Spleen (tissue), 11 donors: Measurements from ENCODE around the gene PI4K2A. TPM values are rescaled to one million over a fixed set of nuclear protein-coding genes. Genes with fewer than 3 reads are reported as not detected.

Experiments
- DNase-seq: peaks from one replicate; pipeline ENCODE4 v3.0.0-alpha.2; 2020
- H3K27ac ChIP-seq, 8 donors: fragments of 200-600 bp; sonication (generic) in 7 of 8; 1 replicate in 4 of 8; 2 replicates in 4 of 8; pipeline versions ENCODE4 v1.5.0 to v1.8.0; 2016 to 2021; ENCODE audit warnings: inconsistent platforms in 4 of 8, mild to moderate bottlenecking in 4 of 8, moderate library complexity in 1 of 8
- H3K27me3 ChIP-seq, 7 donors: fragments of 200-600 bp; sonication (generic) in 6 of 7; replicated peaks in 1 of 7; 1 replicate in 4 of 7; 2 replicates in 3 of 7; pipeline versions ENCODE4 v1.5.0 to v1.8.0; 2016 to 2021; ENCODE audit warnings: inconsistent platforms in 3 of 7, mild to moderate bottlenecking in 1 of 7
- H3K36me3 ChIP-seq, 6 donors: fragments of 200-600 bp; sonication (generic) in 5 of 6; 1 replicate in 4 of 6; 2 replicates in 2 of 6; pipeline versions ENCODE4 v1.5.0 to v1.8.0; 2016 to 2021; ENCODE audit warnings: inconsistent platforms in 2 of 6
- H3K4me1 ChIP-seq, 6 donors: fragments of 200-600 bp; sonication (generic) in 5 of 6; 1 replicate in 3 of 6; 2 replicates in 3 of 6; pipeline versions ENCODE4 v1.5.0 to v1.8.0; 2016 to 2021; ENCODE audit warnings: inconsistent platforms in 3 of 6
- H3K4me3 ChIP-seq, 8 donors: fragments of 200-600 bp; sonication (generic) in 7 of 8; 1 replicate in 4 of 8; 2 replicates in 4 of 8; pipeline versions ENCODE4 v1.5.0 to v1.8.0; 2016 to 2021; ENCODE audit warnings: inconsistent platforms in 4 of 8, mild to moderate bottlenecking in 4 of 8, moderate library complexity in 2 of 8
- H3K9me3 ChIP-seq, 8 donors: fragments of 200-600 bp; sonication (generic) in 7 of 8; 1 replicate in 4 of 8; 2 replicates in 4 of 8; pipeline versions ENCODE4 v1.5.0 to v1.8.0; 2016 to 2021; ENCODE audit warnings: inconsistent platforms in 4 of 8
- CTCF ChIP-seq, 11 experiments: fragments of 200-600 bp in 7 of 11; fragments of 450-650 bp in 4 of 11; sonication (generic) in 4 of 11; IDR thresholded peaks in 8 of 11; conservative IDR thresholded peaks in 3 of 11; 1 replicate in 7 of 11; 2 replicates in 4 of 11; pipeline versions ENCODE4 v1.4.0 to v1.8.0; 2016 to 2021; ENCODE audit warnings: antibody characterized with exemption in 11 of 11, inconsistent platforms in 4 of 11, mild to moderate bottlenecking in 1 of 11
- POLR2A ChIP-seq, 3 donors: fragments of 450-650 bp; IDR thresholded peaks; one replicate each; pipeline ENCODE4 v1.5.1; 2017; ENCODE audit warnings: antibody characterized with exemption in 3 of 3, mild to moderate bottlenecking in 1 of 3
- POLR2AphosphoS5 ChIP-seq, 3 donors: sonication (generic); formaldehyde crosslinking; IDR thresholded peaks; one replicate each; pipeline ENCODE4 v1.5.1; 2017; ENCODE audit warnings: antibody characterized with exemption in 3 of 3
- WGBS, 5 donors: extraction: QIAGEN DNeasy Blood & Tissue Kit in 3 of 5; methylation state at CpG; one replicate each; pipeline versions ENCODE4 v1.1.5 to v1.1.7; 2013 to 2018; 5-methylcytosine and 5-hydroxymethylcytosine counted together
- intact Hi-C: fragments of 100-400 bp; cut with DNase I; formaldehyde crosslinking; loops from one replicate; pipeline ENCODE4 v1.15.0; 2023; ENCODE audit warnings: low total_unique reads
- polyA plus RNA-seq, 3 donors: library from polyadenylated mRNA; stranded (reverse); fragments of 200-250 nt; gene quantifications; one replicate each; pipeline ENCODE4 v1.2.1, GENCODE V29; 2013
- total RNA-seq, 7 donors: library from RNA; depleted of rRNA in 3 of 7; stranded (reverse); fragments of >200 nt in 3 of 7; fragmentation: NEBNext Ultra II Directional in 4 of 7; extraction: Animal tissue kit (Norgen Biotek cat#: 25700) in 4 of 7; gene quantifications; one replicate each; pipeline versions ENCODE4 v1.1.0 to v1.2.1, GENCODE V29; 2016 to 2021
- donor health status: healthy with polysubstance abuse.
- donor health status: DM: no; HTN: no; CAD: no; lungs with moderate emphysema.
- donor health status: DM: no; HTN: no; CAD: no.
- donor health status: Bipolar disorder and iron deficiency.
- donor health status: healthy.
- donor health status: DM: no; HTN: no; CAD: no.
- donor health status: DM: yes; HTN: yes; CAD: no.

The PI4K2A gene
- total and polyA plus RNA-seq, 10 donors: 7.1 to 28.7 (median 22.5) TPM

DNA sequence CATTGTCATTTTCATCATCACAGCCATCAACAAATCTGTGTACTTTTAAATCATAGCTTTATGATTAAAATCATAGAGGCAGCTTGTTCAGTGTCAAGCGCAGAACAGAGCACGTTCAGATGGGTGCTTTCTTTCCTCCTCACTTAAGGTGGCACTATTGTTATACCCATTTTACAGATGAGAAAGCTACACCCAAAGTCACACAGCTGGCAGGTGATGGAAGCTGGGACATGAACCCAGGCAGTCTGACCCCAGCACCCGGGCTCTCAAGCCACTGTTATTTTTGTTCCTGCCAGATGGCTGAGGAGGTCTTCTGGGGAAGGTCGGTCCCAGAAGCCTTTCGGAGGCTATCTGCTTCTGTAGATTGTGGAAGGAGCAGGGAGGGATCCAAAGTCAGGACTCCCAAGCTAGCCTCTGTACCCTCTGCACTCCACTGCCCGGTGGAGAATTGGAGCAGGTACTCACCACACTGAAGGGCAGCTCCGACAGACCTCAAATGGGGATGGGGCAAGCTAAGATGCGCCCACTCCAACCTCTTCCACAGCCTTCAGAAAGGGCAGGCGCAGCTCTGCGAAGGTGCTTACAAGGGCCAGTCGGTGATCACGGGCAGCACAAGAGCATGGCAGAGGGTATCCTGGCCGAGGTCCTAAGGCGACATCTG is 46.0 kb downstream of the PI4K2A start:
- 14 to 27% (median 19%) methylated on average over 8 to 14 of the region's 14 CpGs for WGBS, 5 donors

GRCh38 chr10:97686962-97687784 is 46.7 kb downstream of the PI4K2A start, which contains the start of gene AVPI1:
Gene AVPI1 (minus strand): TSS chr10:97687241. CDS start chr10:97679905, 7,336 bp downstream.
- no peaks in the 10 kb centered on the region for H3K36me3 ChIP-seq
- TF ChIP-seq CTCF (IDR thresholded peaks at IDR 0.05 in 8 of 11, conservative IDR thresholded peaks at IDR 0.05 in 3 of 11) (peak in 2 of 11 experiments; percentile 15 to 57), POLR2AphosphoS5 (IDR thresholded peaks at IDR 0.05) (peak; percentile 93 to 97 (median 96)), POLR2A (IDR thresholded peaks at IDR 0.05) (peak in 2 of 3 donors; percentile 75 to 82)
- DNase-seq: peak; percentile 99
- peak within 1 kb of the TSS; percentile 60 to 92 (median 68) for H3K4me3 ChIP-seq
- peaks cover 16 to 69% (median 56%) of the 10 kb centered on the region in 6 donors for H3K4me1 ChIP-seq
- WGBS, 5 donors: 0 to 1% (median 1%) methylated on average over 24 to 78 of the region's 78 CpGs
- no peaks in the 10 kb centered on the region for H3K27me3 ChIP-seq
- intact Hi-C loops: no loop called here
- peak within 1 kb of the TSS; percentile 62 to 93 (median 89) for H3K27ac ChIP-seq
- no peaks in the 10 kb centered on the region for H3K9me3 ChIP-seq

More for the DNA sequence above, 46.0 kb downstream of the PI4K2A start:
- H3K27me3 ChIP-seq: no peaks in the 10 kb centered on the region
- peak overlapping the region; percentile 30 to 93 (median 89) for H3K27ac ChIP-seq
- H3K9me3 ChIP-seq: no peaks in the 10 kb centered on the region
- no peaks in the 10 kb centered on the region for H3K36me3 ChIP-seq
- intact Hi-C loops: no loop called here
- peaks cover 16 to 71% (median 58%) of the 10 kb centered on the region in 6 donors for H3K4me1 ChIP-seq
- DNase-seq: no peak
- TF ChIP-seq CTCF (IDR thresholded peaks at IDR 0.05 in 8 of 11, conservative IDR thresholded peaks at IDR 0.05 in 3 of 11) (no peak), POLR2A (IDR thresholded peaks at IDR 0.05) (no peak), POLR2AphosphoS5 (IDR thresholded peaks at IDR 0.05) (no peak)
- peak overlapping the region; percentile 60 to 92 (median 68) for H3K4me3 ChIP-seq

DNA sequence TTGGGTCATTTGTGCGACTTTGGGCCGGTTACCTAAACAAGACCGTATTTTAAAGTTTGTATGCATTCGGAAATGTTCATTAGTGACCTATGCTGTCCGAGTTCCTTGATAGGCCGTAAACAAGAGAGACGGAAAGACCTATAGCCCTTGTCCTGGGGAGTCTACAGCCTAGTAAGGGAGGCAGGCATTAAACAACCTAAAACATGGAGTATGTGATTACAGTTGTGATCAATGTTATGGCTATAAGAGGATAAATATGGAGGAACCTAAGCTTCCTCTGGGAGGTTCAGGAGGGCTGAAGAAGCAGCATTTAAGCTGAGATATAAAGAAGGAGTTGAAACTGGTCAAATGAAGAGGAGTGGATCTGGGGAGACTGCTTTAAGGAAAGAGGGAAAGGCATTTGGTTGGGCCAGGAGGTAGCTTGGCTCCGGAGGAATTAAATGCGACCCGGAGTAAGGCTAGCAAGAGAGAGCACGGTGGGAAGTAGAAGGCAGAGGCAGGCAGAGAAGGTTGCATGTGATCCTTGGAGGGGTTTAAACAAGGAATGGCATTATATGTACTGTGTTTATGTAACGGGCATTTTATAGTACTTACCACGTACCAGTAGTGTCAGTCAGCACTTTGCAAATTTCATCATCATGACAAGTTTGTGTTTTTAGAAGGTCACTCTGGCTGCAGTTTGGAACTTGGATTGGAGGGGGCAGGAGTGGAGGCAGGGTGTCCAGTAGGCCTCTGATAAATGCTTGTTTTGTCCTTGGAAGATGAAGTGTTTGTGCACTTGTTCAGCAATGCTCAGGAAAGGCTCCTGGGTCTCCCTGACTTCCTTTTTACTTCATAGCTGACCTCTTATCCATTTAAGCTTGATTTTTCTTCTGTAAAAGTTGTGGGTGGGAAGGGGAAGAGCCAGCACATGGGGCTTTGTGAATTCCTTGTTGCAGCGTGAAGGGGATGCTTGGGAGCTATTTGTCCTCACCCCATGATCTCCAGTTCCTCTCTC is 47.6 kb downstream of the PI4K2A start:
- intact Hi-C loops: no loop called here
- WGBS, 5 donors: 47 to 61% (median 52%) methylated on average over 14 of the region's 14 CpGs
- Histone ChIP-seq H3K4me3 (peak overlapping the region in 7 of 8 donors; percentile 60 to 92 (median 71)), H3K36me3 (no peaks in the 10 kb centered on the region), H3K27ac (peak overlapping the region; percentile 62 to 93 (median 89)), H3K27me3 (no peaks in the 10 kb centered on the region), H3K4me1 (peaks cover 16 to 63% (median 53%) of the 10 kb centered on the region in 6 donors), H3K9me3 (peaks cover 0 to under 1% (median 0%) of the 10 kb centered on the region in 8 donors)
- DNase-seq: peak; percentile 31
- TF ChIP-seq POLR2A (IDR thresholded peaks at IDR 0.05): no peak
- peak in 1 of 3 donors; percentile 53 for TF ChIP-seq POLR2AphosphoS5 (IDR thresholded peaks at IDR 0.05)

- Histone ChIP-seq H3K27ac (peak overlapping the region in 6 of 8 donors; percentile 84 to 93 (median 90)), H3K4me3 (no peak overlapping the region), H3K36me3 (no peaks in the 10 kb centered on the region), H3K27me3 (no peaks in the 10 kb centered on the region), H3K9me3 (peaks cover 0 to 4% (median 0%) of the 10 kb centered on the region in 8 donors), H3K4me1 (peaks cover 11 to 47% (median 39%) of the 10 kb centered on the region in 6 donors)
- TF ChIP-seq POLR2AphosphoS5 (IDR thresholded peaks at IDR 0.05): peak in 1 of 3 donors; percentile 14
- no peak for TF ChIP-seq POLR2A (IDR thresholded peaks at IDR 0.05)
- intact Hi-C loops: no loop called here
- peak; percentile 16 for DNase-seq
- 60 to 88% (median 73%) methylated on average over 5 of the region's 5 CpGs for WGBS, 5 donors
Measured at GRCh38 chr10:97689559-97690020, 49.1 kb downstream of the PI4K2A start.
